HG03175 (cell line): ENCODE results near the gene PTPRK.

ENCODE experiments used
- ATAC-seq: cut with Tn5 transposase; IDR thresholded peaks from one replicate; pipeline ENCODE4 v1.9.1; 2021; ENCODE audit warnings: mild to moderate bottlenecking, moderate library complexity; ENCODE audit not compliant: unreplicated experiment

PTPRK gene

GRCh38 chr6:128397996-128398395 is 122.4 kb downstream of the PTPRK start:
- ATAC-seq, result no peak

- no peak for ATAC-seq
Observed at GRCh38 chr6:128395596-128395995, 124.8 kb downstream of the PTPRK start.

- no peak for ATAC-seq
Observed at GRCh38 chr6:128395188-128395587, 125.2 kb downstream of the PTPRK start.

GRCh38 chr6:128394167-128394566 is 126.2 kb downstream of the PTPRK start:
- no peak for ATAC-seq

- no peak for ATAC-seq
Observed at GRCh38 chr6:128389820-128390534, 130.4 kb downstream of the PTPRK start.

GRCh38 chr6:128388380-128388779 is 132.0 kb downstream of the PTPRK start:
- ATAC-seq, result no peak

- no peak for ATAC-seq
Observed at GRCh38 chr6:128380891-128381290, 139.5 kb downstream of the PTPRK start.

GRCh38 chr6:128379577-128379976 is 140.8 kb downstream of the PTPRK start:
- no peak for ATAC-seq

GRCh38 chr6:128376952-128377503 is 143.4 kb downstream of the PTPRK start:
- no peak for ATAC-seq

GRCh38 chr6:128371136-128371535 is 149.3 kb downstream of the PTPRK start:
- ATAC-seq, result no peak

GRCh38 chr6:128370072-128370471 is 150.3 kb downstream of the PTPRK start:
- ATAC-seq, result no peak

- no peak for ATAC-seq
Observed at GRCh38 chr6:128368213-128368944, 152.0 kb downstream of the PTPRK start.

- ATAC-seq, result no peak
Observed at GRCh38 chr6:128367437-128367836, 153.0 kb downstream of the PTPRK start.

- no peak for ATAC-seq
Observed at GRCh38 chr6:128365520-128366160, 154.8 kb downstream of the PTPRK start.

GRCh38 chr6:128364766-128365519 is 155.5 kb downstream of the PTPRK start:
- no peak for ATAC-seq

GRCh38 chr6:128363020-128363813 is 157.2 kb downstream of the PTPRK start:
- no peak for ATAC-seq

- no peak for ATAC-seq
Observed at GRCh38 chr6:128361378-128361777, 159.0 kb downstream of the PTPRK start.

- no peak for ATAC-seq
Observed at GRCh38 chr6:128358244-128358776, 162.1 kb downstream of the PTPRK start.

GRCh38 chr6:128357392-128358130 is 162.8 kb downstream of the PTPRK start:
- no peak for ATAC-seq
